Mesenteric fat pad (tissue), 1 donor: Measurements from ENCODE around the gene GPT2. TPM values are rescaled to one million over a fixed set of nuclear protein-coding genes. Genes with fewer than 3 reads are reported as not detected.

ENCODE experiments used
- DNase-seq: peaks from one replicate; pipeline ENCODE4 v3.0.0-alpha.2; 2020; ENCODE audit warnings: low spot score
- total RNA-seq: library from RNA; stranded (reverse); fragmentation: NEBNext Ultra II Directional; extraction: Animal tissue kit (Norgen Biotek cat#: 25700); gene quantifications from one replicate; pipeline ENCODE4 v1.2.1, GENCODE V29; 2021
- donor health status: DM: yes; HTN: yes; CAD: no.

Gene GPT2
- total RNA-seq, 1 donor from 2014 or later = 53.5 TPM

DNA sequence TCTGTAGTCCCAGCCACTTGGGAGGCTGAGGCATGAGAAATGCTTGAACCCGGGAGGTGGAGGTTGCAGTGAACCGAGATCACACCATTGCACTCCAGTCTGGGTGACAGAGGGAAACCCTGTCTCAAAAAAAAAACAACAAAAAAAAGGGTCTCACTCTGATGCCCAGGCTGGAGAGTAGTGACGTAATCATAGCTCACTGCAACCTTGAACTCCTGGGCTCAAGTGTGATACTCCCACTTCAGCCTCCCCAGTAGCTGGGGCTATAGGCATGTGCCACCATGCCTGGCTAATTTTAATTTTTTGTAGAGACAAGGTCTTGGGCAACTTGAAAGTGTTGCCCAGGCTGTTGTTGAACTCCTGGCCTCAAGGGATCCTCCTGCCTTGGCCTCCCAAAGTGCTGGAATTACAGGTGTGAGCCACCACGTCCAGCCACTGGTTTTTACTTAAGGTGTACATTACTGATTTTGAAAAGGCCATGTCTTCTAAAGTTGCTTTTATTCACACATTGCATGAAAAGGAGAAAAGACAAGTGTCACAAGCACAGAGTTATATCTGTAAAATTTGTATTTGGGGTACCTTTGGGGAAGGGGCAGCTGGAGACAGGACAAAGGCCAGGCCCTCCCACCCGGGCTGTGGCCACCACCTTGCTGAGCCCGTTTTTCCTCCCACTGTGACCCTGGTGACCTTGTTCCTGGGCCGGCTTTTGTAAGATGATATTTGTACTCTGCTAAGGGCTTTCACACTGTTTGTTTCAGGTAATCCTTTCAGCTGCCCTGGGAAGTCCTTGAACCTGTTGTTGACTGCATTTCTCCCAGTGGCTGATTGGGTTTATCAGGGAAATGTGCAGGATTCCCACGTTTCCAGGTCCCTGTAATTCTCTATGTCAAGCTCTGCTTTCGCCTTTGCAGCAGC lies 11.5 kb downstream of the GPT2 start:
- no peak for DNase-seq

DNA sequence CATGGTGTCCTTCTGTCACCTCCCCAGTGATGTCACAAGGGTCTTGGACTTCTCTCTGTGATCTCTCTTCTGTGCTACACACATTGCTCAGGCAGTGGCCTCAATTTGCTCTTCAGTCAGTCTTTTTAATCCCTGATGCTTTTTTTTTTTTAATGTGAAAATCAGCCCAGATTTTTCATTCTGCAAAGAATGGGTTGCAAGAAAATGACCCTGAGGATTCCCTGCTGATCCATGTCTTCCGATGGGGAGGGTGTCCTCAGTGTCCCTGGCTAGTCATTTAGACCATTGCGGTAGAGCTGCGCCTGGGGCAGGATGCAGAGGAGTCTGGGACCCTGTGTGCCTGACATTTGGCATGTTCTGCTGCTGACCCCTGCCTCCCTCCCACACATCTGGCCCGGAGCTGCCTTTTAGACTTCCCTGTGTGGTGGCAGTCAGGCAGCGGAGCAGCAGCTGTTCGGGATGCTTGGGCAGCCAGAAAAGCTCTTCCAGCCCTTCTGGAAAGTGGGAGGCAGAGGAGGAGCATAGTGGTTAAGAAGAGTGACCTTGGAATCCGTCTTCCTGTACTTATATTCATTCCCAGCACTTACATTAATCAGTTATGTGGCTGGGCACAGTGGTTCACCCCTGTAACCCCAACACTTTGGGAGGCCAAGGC lies 12.3 kb downstream of the GPT2 start:
- no peak for DNase-seq

DNA sequence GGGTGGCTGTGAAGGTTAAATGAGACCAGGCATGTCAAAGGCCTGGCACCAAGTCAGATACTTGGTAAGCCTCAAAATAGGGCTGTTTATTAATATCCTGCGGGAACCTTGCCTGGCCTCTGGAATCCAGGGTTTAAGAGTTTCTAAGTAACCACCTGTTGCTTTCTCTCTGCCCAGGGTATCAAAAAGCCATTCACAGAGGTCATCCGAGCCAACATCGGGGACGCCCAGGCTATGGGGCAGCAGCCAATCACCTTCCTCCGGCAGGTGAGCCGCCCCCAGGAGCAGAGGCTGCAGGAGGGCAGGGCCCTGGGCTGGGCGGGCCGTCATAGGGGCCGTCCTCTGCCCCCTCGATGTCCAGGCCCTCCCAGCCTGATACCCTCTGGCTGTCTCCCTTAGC lies 13.3 kb downstream of the GPT2 start:
- no peak for DNase-seq

DNA sequence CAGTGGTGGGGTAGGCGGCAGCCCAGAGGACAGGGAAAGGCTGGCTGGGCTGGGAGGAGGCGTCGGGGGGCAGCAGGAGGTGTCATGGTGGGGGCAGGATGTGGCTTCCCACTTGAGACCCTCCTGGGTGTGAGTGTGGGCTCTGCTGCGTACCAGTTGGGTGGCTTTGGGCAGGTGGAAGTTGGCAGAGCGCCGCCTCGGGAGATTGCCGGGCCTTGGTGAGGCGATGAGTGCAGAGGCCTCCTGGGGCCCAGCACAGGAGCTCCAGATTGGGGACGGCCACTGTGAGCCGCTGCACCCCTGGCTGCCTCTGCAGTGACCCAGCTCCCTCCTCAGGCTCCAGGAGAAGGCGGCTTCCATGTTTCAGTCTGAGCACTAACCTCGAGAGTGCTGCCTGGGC lies 13.8 kb downstream of the GPT2 start:
- no peak for DNase-seq

DNA sequence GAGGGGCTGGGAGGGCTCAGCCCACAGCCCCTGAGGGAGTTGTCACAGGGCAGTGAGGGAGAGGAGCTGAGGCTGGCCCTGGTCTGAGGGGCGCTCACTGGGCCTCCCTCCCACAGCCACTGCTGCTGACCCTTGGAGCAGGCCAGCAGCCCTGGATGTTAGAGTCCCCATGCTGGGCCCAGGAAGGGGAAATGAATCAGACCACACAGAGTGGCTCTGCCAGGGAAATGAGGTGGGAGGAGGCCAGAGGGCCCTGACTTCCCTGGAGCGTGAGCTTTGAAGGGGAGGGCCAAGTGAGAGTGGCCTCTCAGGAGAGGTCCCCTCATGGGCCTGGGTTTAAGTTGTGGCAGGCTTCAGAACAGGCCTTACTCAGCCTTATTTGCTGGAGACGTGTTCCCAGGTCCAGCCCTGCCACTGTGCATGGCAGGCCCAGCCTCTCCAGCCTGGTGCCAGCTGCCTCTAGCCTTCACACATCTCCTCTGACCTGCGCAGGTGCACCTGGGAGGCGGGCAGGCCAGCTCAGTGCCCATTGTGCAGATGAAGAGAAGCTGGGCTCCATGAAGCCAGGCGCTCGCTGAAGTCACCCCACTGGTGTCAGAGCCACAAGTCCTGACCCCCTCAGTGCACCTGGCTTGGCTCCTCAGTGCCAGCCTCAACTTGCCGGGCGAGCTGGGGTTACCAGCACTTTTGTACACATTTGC lies 15.4 kb downstream of the GPT2 start:
- DNase-seq = no peak

DNA sequence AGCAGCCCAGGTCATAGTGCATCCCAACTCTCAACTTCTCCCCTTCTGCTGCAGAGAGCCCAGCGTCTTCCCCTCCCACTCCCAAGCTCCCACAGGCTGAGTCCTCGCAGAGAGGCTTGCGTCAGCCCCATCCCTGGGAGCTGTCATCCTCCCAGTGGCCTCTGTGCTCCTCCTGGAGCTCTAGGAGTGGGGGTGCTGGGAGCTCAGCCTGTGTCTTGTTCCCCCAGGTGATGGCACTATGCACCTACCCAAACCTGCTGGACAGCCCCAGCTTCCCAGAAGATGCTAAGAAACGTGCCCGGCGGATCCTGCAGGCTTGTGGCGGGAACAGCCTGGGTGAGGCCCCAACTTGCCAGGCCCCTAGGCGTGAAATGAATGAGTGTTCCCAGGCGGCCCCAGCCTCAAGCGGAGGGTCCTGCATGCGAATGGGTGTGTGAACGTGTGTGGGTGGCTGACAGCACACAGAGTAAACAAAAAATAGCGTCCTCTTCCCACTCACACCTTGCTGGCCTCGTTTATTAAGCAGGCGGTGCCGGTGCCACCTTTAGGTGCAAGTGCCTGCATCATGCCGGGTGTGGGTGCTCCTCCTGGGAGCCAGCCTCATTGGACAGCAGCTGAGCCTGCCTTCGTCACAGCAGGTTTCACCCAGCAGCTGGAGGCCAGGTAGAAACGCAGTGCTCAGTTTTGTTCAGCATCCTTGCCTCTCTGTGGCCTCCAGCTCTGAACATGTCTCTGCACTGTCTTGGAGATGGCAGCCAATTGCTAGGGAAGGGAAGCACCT lies 16.5 kb downstream of the GPT2 start:
- no peak for DNase-seq

DNA sequence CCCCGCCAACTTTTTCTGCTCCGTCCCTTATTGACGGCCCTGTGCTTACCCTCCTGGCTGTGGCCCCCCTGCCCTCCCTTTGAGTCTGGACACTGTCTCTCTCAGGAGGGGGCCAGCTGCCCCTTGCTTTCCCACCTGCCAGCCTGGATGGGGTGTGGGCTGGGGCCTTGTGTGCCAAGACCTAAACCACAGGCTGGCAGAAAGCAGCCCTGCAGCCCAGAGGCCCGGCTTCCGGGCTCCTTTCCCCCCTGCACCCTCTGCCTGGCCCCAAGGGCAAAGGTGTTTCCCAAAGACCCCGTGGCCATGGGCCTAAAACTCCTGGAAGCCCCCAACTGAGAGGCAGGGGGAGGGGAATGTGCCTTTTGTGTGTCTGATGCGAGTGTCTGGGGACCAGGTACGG lies 17.5 kb downstream of the GPT2 start:
- no peak for DNase-seq

DNA sequence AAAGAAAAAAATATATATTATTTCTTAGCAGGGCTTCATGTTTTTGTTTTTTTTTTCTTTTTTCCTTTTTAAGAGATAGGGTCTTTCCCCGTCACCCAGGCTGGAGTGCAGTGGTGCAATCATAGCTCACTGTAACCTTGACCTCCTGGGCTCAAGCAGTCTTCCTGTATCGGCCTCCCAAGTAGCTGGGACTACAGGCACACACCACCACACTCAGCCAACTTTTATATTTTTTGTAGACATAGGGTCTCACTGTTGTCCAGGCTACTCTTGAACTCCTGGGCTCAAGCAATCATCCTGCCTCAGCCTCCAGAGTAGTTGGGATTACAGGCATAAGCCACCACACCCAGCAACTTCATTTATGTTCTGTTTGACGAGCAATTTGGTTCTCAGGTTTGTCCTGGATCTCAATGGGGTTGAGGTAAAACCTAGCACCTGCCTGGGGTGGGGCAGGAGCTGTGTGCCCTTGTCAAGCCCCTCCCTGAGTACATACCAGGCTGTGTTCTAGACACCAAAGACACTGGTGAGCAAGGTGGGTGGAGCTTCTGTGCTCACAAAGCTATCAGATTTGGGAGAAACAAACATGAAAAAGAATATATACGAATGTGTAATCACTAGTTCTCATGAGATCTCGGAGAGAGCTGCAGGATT lies 19.2 kb downstream of the GPT2 start:
- DNase-seq = no peak

DNA sequence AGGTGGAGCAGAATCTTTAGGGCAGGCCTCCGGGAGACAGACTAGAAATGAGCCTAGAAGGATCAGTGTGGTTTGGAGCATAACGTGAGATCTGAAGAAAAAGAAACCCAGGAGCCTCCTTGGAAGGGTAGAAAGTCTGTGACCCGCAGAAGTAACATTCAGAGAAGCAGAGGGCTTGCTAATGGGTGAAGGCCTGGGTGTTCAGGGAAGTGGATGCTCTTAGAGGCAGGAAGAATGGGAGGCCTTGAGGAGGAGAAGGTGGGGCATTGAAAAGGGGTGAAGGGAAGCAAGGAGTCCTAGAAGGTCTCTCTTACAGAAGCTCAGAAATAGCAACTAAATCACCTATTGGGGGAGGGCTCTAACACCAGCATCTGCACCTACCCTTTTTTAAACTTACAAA lies 20.3 kb downstream of the GPT2 start:
- no peak for DNase-seq

DNA sequence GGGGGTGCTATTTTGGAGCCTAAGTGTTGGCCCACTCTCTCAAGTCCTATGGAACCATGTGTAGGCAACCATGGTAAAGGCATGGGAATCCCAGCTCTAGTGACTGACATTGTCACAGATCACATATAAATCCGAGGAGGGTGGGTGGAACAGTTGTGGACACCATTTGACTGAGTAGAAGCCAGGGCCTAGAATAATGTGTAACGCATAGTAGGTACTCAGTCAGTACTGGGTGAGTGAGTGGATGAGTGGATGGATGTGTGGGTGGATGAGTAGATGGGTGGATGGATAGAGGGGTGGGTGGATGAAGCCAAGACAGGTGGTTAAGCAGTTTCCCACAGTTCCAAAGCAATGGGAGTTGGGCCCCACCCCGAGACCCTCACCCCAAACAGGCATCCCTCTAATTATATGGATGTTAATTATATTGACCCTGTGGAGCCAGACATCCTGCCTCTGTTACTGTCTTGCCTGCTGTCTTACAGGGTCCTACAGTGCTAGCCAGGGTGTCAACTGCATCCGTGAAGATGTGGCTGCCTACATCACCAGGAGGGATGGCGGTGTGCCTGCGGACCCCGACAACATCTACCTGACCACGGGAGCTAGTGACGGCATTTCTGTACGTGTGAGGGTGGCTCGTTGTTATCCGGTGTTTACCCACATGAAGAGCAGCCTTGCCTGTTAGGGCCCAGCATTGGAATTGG lies 22.3 kb downstream of the GPT2 start:
- DNase-seq = no peak

DNA sequence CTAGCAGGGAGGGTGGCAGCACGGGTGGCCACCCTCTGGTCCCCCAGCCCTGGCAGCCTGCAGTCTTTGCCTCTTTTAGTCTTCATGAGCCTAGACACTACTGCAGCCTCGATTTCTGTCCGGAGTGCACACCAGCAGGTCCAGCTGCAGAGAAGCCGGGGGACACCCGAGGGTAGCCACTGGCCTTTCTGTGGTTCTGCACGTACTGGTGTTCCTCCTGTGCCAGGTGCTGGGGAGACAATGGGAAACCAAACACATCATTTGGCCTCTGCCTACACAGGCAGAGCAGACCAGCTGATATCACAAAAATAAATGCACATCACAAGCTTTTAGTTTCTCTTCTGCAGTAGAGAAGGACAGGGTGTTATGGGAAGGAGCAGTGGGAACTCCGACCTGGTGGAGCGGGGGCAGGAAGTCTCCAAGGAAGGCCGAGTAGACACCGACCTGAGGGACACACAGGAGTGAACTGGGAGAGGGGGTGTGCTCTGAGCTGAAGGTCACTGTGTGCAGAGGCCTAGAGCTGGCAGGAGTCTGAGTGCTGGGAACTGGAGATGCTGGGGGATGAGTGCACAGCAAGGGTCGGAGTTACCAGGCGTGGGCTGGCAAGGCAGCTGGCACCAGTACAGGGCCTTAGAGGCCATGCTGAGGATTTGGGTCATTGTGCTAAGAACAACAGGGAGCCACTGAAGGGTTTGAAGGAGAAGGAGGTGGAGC lies 23.1 kb downstream of the GPT2 start:
- no peak for DNase-seq

DNA sequence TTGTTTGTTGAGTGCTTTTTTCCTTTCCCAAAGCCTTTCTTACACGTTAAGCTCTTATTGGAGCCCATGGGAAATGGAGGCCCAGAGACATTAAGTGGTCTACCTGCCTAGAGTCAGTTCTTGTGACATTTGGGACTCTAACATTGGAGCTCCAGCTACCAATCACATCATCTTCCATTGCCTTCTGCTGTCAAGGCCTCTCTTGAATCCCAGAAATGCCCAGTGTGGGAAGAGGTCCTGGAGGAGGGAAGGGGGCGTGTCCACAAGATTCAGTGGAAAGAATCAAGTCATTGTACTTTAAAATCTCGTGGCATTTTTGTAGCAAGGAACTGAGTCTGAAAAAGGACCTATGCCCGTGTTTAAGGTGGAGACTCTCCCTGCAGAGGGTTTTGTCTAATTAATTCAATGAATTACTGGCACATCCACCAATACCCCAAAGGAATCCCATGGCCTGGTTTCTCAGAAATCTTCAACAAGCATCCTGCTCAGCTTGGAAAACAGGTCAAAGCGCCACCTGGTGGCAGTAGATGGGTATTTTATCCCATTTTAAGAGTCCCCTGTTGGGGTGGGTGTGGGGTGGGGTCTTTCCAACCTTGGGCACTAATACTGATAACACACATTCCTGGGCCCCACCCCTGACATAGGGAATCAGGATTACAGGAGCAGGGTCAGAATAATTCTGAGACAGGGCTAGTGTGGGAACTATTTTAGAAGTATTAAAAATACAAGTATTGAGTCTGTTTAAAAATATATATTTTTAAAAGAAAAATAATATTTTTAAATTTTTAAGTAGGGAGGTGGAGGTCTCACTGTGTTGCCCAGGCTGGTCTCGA lies 24.6 kb downstream of the GPT2 start:
- no peak for DNase-seq

DNA sequence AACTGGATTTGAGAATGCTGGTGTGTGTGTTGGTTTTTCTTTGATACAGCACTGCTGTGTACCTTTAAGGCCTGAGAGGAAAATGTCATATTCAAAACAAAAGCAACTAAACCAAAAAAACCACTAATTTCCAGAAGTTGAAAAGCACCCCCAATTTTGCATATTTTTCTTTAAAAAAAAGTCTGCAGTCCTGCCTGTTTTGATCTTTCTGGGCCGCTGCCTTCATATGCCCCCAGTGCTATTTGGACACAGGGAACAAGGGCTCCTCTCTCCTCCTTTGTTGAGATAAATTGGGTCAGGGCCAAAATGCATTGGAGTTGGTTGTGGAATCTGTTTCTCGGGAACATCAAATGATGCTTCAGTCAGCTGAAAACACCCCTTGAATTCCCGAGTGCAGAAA lies 26.9 kb downstream of the GPT2 start:
- no peak for DNase-seq

DNA sequence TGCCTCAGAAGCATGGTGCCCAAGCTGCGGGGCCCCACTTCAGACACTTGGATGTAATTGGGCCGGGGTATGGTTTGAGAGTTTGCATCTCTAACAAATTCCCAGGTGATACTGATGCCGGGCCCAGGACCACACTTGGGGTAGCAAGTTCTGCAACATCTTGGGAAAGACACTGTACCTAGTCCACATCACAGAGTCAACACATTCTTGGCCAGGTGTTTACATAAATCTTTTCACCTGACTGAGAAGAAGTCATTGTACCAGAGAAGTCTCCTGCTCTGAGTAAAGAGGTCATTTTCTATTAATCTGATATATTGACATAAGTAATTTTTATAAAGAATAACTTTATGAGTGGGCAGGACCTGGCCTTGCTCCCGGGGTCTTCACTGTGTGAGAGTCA lies 27.5 kb downstream of the GPT2 start:
- DNase-seq = no peak

DNA sequence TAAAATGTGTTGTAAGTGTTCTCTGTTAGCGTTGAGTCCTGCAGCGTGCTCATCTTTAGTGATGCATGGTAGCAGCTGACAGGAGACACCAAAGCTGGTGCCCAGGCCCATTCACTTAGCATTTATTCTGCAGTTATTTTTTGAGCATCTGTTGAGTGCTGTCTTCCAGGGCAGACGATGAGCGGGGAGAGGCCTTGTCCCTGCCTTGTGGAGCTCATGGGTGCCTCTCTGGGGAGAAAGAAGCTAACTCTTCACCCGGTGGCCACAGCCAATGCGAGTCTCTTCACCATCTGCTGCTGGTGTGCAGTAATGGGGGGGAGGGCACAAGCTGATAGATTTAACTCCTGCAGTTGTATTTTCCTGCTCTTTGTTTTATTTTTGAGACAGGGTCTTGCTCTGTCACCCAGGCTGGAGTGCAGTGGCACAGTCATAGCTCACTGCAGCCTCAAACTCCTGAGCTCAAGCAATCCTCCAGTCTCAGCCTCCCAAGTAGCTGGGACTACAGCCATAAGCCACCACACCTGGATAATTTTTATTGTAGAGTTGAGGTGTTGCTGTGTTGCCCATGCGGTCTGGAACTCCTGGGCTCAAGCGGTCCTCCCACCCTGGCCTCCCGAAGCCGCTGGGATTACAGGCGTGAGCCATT lies 30.5 kb downstream of the GPT2 start:
- no peak for DNase-seq

DNA sequence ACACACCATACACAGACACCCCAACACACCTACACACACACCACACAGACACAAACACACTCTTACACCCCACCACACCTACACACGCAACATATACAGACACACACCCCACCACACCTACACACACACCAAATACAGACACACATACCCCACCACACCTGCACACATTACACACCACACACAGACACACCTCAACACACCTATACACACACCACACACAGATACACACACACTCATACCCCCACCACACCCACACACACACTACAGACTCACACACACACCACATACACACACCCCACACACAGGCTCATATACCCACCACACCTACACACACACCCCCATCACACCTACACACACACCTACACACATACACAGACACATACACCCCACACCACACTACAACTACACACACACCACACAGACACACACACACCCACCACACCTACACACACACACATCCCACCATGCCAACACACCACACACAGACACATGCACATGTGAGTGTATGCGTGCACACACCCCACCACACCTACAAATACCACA lies 31.4 kb downstream of the GPT2 start:
- DNase-seq = no peak

DNA sequence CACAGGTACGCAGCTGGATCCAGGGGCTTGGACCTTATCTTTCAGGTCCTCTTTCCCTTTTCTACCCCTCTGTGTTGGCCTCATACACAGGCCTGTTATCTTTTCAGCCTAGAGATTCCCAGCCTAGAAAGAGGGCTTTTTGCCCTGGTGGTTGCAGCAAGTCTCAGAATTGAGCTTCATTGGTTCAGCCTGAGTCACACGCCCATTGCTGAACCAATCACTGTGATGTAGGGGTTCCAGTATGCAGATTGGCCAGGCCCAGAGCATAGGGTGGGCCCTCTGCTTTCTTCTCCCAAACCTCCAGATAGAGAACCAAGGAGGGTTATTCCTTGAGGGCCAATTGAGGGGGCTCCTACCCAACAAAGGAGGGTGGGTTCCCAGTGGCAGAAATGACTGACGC lies 32.8 kb downstream of the GPT2 start:
- no peak for DNase-seq

DNA sequence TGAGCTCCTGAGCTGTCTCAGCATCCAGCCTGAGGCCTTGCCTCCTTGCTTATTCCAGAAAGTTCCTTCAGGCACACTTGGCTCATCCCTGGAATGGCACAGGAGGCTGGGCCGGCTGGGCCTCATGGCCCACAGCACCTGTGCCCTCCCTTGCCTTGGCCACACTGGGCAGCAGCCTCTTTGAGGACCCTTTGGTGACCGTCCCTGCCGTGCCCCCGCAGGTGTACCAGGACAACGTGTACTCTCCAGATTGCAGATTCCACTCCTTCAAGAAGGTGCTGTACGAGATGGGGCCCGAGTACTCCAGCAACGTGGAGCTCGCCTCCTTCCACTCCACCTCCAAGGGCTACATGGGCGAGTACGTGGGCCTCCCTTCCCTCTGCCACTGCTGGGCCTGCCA lies 34.2 kb downstream of the GPT2 start:
- no peak for DNase-seq
